Activated CD8-positive, alpha-beta memory T cell treated with anti-CD3 and anti-CD28 coated beads, Interleukin-2, amount 50 U/mL, for 24 hours (primary cell): ENCODE data around the gene HRH4.

Experiments used
- DNase-seq: peaks from one replicate; pipeline ENCODE4 v3.0.0-alpha.2; 2020; ENCODE audit errors: extremely low read depth

The HRH4 gene

DNA sequence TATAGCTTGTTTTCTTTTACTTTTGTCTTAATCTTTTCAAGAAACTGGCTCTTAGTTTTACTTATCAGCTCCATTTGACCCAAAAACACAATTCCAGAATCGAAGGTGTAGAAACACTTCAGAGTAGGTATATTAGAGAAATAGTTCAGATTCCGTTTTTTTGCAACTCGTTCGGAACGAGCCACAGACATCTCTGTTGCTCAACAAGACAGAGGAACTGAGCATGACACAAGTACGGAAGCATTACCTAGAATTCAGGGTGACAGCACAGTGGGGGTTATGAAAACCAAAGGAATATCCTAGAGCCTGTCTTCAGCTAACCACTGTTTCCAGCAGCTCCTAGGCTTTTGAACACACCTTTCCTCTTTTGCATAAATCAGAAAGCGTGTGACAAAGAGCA lies 5.0 kb downstream of the HRH4 start:
- no peak for DNase-seq

- no peak for DNase-seq
Observed at GRCh38 chr18:24466771-24467170, 6.3 kb downstream of the HRH4 start.

- no peak for DNase-seq
Observed at GRCh38 chr18:24470022-24470618, 9.7 kb downstream of the HRH4 start.

- DNase-seq: no peak
Observed at GRCh38 chr18:24470805-24471204, 10.4 kb downstream of the HRH4 start.

DNA sequence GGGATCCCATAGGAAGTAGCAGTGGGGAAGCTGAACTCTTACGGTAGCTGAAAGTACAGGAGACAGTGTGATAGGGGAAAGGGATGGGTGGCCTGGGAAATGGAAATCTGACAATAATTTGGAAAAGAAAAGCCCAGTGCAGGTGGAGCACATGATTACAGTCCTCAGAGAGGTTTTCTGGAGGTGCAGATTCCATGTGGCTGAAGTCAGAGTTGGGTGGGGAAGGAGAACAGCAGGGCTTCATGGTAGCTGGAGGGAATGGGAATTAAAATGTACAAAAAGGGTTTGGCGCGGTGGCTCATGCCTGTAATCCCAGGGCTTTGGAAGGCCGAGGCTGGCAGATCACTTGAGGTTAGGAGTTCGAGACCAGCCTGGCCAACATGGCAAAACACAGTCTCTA lies 12.2 kb downstream of the HRH4 start:
- DNase-seq: no peak

GRCh38 chr18:24474406-24474805 lies 14.0 kb downstream of the HRH4 start:
- DNase-seq: no peak

DNA sequence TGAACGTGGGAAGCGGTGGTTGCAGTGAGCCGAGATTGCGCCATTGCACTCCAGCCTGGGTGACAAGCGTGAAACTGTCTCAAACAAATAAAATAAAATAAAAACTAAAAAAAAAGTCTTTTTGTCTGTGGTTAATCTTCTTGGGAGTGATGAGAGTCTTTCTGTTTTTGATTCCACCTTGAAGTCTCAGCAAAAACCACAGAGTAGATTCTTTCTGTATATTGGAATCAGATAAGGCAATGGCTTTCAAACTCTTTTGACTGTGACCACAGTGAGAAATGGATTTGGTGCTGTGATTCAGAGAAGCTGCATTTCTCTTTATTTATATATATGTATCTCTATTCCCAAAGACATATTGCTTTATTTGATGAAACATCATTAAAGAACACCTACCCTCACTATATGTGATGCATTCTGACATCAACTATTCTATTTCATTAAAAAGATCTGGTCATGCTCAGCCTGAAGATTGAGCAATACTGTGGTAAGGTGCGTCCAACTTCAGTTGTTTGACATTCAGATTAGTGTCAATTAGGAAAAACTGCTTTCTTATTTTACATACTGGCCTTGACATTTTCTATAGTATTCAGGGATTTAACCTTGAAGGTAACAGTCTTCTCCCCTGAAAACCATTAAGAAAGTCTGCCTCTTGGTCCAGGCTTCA lies 15.6 kb downstream of the HRH4 start:
- DNase-seq: no peak

DNA sequence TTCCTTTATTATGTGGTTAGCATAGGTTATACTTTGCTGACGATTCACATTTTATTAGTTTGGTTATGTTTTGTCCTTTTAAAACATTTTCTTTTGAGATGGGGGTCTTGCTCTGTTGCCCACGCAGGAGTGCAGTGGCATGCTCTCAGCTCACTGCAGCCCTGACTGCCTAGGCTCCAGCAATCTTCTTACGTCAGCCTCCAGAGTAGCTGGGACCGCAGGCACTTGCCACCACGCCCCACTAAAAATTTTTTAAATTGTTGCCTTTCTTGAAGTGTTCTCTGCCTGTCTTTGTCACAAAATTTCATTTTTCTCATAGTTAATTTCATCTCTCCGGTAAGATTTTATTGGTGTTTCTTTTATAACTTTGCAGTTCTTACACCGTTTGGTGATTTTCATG lies 18.9 kb downstream of the HRH4 start:
- DNase-seq: no peak

- DNase-seq: no peak
Observed at GRCh38 chr18:24482821-24483220, 22.4 kb downstream of the HRH4 start.

DNA sequence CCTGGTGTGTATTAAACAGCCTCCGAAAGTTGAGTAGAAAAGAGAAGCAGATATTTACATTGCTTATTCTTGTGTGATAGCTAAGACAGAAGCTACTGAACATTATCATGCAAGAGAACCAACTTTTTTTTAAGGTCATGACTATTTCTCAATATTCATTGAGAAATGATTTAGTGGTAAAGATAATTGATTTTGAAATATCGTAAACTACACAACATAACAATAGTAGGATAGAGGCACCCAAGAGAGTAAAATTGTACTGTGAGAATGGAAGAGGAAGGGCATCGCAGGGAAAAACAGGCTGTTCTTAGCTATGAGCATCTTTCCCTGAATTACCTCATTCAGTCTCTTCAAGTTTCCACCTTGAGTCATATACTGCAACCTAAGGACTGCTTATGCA lies 25.2 kb downstream of the HRH4 start:
- no peak for DNase-seq

DNA sequence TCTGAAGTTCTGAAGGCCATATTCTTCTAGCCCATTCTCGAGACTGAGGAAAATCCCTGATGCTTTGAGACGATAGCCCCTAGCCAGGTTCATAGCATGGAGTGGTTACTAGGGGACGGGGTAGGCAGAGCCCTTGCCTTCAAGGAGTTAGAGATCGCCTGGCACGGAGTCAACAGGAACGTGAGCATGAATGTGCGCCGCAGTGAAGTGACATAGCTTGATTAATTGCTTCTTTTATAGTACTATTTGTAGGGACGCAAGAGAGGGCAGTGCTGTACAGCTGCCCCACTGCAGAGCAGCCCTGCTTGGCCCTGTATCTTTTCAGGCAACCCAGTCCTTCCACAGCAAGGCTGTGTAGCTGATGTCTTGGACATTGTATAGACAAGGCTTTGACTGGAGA lies 26.2 kb downstream of the HRH4 start:
- DNase-seq: no peak

DNA sequence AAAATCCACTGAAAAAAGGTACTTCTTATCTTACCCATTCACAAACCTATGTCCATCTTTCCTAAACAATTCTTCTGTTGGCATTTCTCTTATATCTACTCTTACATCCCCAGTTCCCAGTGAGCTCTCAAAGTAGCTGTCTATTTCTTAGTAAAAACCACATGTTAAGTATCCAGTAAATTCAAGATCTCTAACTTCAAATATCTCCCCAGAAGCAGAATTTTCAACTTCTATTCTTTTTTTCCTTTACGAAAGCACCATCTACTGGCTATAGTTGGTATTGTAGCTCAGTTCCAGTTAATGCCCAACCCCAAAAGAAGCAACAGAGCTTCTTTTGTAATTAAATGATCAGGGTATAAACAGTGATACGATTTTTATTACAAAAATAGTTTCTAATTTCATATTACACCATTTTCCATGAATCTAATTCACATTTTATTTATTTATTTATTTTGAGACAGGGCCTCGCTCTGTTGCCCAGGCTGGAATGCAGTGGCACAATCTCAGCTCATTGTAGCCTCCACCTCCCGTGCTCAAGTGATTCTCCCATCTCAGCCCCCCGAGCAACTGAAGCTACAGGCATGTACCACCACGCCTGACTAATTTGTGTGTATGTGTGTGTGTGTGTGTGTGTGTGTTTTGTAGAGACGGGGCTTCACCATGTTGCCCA lies 28.5 kb downstream of the HRH4 start:
- DNase-seq: no peak

DNA sequence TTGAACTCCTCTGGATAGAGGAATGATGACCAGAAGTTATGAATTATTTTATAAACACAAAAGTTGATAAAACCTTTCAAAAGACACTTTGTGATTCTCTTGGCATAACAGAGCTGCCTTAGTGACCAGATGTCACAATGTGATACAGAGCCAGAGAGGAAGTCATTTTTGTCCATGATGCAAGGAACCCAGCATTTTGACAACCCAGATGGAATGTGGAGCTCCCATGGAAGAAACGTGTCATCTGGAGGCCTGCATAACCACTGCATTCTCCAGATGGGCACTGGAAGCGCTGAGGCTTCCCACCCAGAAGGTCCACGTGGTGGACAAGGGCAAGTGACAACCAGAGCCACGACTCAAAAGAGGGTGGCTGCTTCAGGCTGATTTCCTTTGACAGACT lies 30.1 kb downstream of the HRH4 start:
- DNase-seq: no peak

DNA sequence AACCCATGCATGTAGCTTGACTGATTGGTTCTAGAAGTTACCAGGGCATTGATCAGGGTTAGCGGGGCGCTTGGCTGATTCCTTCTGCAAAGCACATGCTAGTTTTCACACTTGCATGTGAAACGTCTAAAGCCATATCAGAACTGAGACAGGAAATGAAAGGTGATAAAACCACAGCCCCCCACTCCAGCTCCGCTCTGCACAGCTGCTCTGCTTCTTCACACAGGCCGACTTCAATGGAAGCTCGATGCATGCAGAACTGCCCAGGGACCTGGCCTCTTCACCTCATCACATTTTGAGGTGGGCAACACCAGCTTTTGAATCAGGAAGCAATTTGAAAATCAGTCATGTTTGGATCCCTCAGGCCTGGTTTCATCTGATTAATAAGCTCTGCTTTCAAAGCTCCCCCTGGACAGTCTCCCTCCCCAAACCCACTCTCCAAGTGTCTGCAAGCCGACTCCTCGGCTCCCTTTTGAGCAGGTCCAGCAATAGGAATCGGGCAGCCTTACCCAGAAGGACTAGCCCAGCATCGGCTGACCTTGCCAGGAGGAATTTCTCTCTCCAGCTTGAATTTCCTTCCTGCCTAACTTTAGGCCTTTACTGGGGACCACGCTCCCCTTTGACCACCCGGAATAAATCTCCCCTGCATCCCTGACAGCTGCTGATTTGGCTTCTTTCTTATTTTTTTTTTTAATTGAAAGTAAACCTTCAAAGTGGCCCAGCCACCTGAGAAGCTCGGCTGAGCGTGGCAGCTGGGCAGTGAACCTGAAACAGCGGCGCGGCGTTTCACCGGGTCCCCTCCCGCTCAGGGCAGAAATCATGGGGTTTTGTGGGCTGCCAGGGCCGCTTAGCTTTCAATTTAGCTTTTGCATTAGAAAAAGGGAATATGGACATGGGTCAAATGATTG lies 31.7 kb downstream of the HRH4 start:
- DNase-seq: no peak

- no peak for DNase-seq
Observed at GRCh38 chr18:24494586-24494985, 34.1 kb downstream of the HRH4 start.

DNA sequence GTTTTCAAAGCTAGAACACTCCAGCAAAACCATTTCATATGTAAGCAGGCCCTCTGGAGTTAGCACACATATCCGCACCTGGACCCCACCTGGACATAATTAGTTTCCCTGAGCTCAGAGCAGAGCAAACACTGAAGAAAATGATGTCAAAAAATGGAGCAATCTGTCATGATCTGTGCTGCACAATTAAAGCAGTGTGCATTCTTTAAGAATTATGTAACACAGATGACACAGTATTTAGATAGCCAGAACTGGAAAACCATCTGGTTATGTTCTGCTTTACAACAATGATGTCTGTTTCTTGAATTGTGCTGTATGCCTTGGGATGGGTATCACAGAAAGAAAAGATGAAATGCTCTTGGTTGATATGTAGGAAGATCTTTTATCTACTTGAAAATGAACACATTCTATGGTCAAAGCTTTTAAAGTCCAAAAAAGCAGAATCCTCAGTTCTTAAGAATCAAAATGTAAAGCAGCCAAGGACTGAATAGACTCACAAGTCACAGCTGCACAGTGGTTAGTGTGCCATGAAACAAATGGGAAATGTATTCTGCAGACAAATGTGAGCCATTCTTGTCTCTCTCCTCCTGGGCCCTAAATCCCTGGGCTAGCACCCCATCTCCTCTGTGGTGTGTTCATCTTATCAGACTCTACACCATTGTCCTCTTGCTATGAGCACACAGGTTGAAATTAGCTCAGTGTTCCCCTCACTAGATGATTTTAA lies 36.8 kb downstream of the HRH4 start:
- no peak for DNase-seq

- DNase-seq: no peak
Observed at GRCh38 chr18:24499814-24500213, 39.4 kb downstream of the HRH4 start.

GRCh38 chr18:24500217-24500616 lies 39.8 kb downstream of the HRH4 start:
- no peak for DNase-seq

DNA sequence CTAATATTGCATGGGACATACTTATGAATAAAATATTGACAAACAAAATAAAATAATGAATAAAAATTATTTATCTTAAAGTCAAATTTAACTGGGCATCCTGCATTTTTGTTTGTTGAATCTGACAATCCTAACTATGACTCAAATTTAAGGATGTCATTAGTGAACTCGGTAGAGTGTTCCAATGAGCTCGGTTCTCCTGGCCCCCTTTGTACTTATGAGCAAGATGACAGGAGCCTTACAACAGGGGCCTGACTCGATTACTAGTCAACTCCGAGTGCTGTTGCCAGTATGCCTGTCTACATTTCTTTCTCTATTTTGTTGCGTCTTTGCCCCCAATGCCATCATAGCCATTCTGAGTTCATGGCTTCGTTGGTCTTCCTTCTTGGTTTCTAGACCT lies 40.3 kb downstream of the HRH4 start:
- DNase-seq: no peak

DNA sequence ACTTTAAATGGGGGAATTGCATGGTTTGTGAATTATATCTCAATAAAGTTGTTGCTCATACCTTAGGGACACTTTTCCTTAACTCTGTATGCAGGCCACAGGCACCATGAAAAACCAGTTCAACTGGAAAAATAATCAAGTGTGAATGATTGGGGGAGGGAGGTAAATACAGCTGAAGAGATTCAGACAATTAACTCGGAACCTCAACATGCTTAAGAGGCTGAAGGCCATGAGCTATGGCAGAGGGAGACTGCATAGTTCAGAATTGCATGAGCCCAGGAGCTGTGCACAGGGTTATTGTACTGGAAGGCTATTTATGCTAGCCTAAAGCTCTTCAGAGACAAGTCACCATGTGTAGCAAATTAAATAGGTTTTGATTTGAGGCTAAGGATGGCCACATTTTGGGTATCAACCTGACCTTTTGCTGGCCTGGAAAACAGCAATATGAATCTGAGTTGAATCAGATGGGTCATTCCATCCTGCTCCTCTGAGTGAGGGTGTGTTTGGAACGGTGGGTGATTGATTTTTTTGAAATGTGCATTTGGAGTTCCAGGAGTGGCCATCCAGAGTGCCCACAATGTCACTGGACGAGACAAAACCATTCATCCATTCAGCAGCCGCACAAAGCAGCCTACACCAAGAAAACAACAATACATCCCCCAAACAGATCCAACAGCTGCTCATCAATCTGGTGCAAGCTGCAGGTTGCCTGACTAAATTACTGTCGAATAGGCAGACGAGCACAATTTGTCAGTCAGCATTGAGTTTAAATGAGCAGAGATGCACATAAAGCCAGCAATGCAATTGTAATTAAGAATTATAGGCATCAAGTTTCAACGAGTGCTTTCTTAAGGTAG lies 42.5 kb downstream of the HRH4 start:
- DNase-seq: no peak

DNA sequence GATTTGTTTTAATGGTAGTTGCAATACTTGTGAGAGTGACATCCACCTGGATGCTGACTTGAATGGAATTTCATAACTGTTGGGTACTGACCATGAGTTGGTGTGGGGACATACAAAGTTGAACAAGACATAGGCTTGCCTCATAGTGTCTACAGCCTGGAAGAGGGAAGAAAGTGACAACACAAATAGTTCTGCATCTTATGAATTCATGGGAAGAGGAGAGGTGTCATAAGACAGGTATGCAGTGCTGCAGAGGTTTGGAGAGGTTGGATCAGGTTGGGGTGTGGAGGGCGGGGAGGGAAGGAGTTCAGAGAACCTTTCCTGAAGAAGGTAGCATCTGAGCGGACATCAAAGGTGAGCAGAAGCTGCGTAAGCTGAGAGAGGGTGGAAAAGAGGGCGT lies 44.0 kb downstream of the HRH4 start:
- DNase-seq: no peak
